ENCODE data around the gene NUDT7. TPM values are rescaled to one million over a fixed set of nuclear protein-coding genes. Genes with fewer than 3 reads are reported as not detected.

Gene NUDT7
- total and polyA plus RNA-seq, 5 donors from 2014 or later, result 4.8 to 21.6 (median 19.3) TPM

- H3K9me3 Mint-ChIP-seq, result peaks cover 0 to 2% (median 0%) of the 10 kb centered on the region in 7 donors
- H3K4me3 Mint-ChIP-seq, result no peak overlapping the region
- no peaks in the 10 kb centered on the region for H3K4me1 Mint-ChIP-seq
- no peak overlapping the region for H3K27ac Mint-ChIP-seq
- Histone ChIP-seq H3K36me3 (ENCODE audit: control insufficient read depth, insufficient read depth, low read length) (no peaks in the 10 kb centered on the region), H3K4me1 (ENCODE audit: control insufficient read depth, insufficient read depth, low read length, poor library complexity, severe bottlenecking) (no peaks in the 10 kb centered on the region), H3K4me3 (ENCODE audit: low read depth, low read length) (no peak overlapping the region), H3K27ac (ENCODE audit: insufficient read depth, low read length, poor library complexity, severe bottlenecking) (no peak overlapping the region), H3K27me3 (ENCODE audit: control insufficient read depth, insufficient read depth, low read length) (no peaks in the 10 kb centered on the region), H3K9me3 (ENCODE audit: control insufficient read depth in 2 of 2, low read length in 2 of 2) (no peaks in the 10 kb centered on the region)
- peaks cover 6% of the 10 kb centered on the region for H3K27me3 Mint-ChIP-seq
- no peak for DNase-seq
- ATAC-seq (ENCODE audit: low read depth in 2 of 2), result no peak
- H3K36me3 Mint-ChIP-seq, result no peaks in the 10 kb centered on the region
These were observed 39.9 kb downstream of the NUDT7 start for GRCh38 chr16:77762262-77762661.

DNA sequence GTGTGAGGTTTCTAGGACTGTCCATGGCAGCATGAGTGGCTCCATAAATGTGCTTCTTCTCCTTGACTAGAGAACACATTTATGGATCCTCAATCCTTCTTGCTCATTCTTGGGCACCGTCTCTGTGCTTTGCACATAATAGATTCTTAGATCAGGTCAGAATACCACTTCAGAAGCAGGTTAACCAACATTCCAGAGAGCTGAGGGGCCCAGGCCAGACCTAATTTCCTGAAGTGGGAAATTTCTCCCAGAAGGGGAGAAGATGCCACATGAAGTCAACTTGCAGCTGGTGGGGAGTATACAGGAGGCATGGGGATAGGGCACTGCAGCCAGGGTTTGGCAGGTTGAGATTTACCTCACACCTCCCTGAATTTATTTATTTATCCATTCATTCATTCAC, 41.7 kb downstream of the NUDT7 start:
- Mint-ChIP-seq H3K36me3 (no peaks in the 10 kb centered on the region), H3K27me3 (peaks cover 6% of the 10 kb centered on the region), H3K4me3 (no peak overlapping the region), H3K27ac (no peak overlapping the region), H3K4me1 (no peaks in the 10 kb centered on the region), H3K9me3 (peaks cover 0 to 2% (median 0%) of the 10 kb centered on the region in 7 donors)
- no peaks in the 10 kb centered on the region for H3K27me3 ChIP-seq (ENCODE audit: control insufficient read depth, insufficient read depth, low read length)
- no peaks in the 10 kb centered on the region for H3K4me1 ChIP-seq (ENCODE audit: control insufficient read depth, insufficient read depth, low read length, poor library complexity, severe bottlenecking)
- no peak overlapping the region for H3K4me3 ChIP-seq (ENCODE audit: low read depth, low read length)
- ATAC-seq (ENCODE audit: low read depth in 2 of 2) (no peak), DNase-seq (no peak)
- no peak overlapping the region for H3K27ac ChIP-seq (ENCODE audit: insufficient read depth, low read length, poor library complexity, severe bottlenecking)
- H3K9me3 ChIP-seq (ENCODE audit: control insufficient read depth in 2 of 2, low read length in 2 of 2), result no peaks in the 10 kb centered on the region
- H3K36me3 ChIP-seq (ENCODE audit: control insufficient read depth, insufficient read depth, low read length), result no peaks in the 10 kb centered on the region

- no peaks in the 10 kb centered on the region for H3K4me1 Mint-ChIP-seq
- peaks cover 6% of the 10 kb centered on the region for H3K27me3 Mint-ChIP-seq
- ATAC-seq (ENCODE audit: low read depth in 2 of 2) (no peak), DNase-seq (no peak)
- no peak overlapping the region for H3K27ac Mint-ChIP-seq
- no peaks in the 10 kb centered on the region for H3K36me3 ChIP-seq (ENCODE audit: control insufficient read depth, insufficient read depth, low read length)
- no peaks in the 10 kb centered on the region for H3K36me3 Mint-ChIP-seq
- no peaks in the 10 kb centered on the region for H3K4me1 ChIP-seq (ENCODE audit: control insufficient read depth, insufficient read depth, low read length, poor library complexity, severe bottlenecking)
- no peak overlapping the region for H3K27ac ChIP-seq (ENCODE audit: insufficient read depth, low read length, poor library complexity, severe bottlenecking)
- peaks cover 0 to 2% (median 0%) of the 10 kb centered on the region in 7 donors for H3K9me3 Mint-ChIP-seq
- H3K4me3 ChIP-seq (ENCODE audit: low read depth, low read length), result no peak overlapping the region
- no peaks in the 10 kb centered on the region for H3K27me3 ChIP-seq (ENCODE audit: control insufficient read depth, insufficient read depth, low read length)
- H3K4me3 Mint-ChIP-seq, result no peak overlapping the region
- H3K9me3 ChIP-seq (ENCODE audit: control insufficient read depth in 2 of 2, low read length in 2 of 2), result no peaks in the 10 kb centered on the region
These were observed 44.9 kb downstream of the NUDT7 start for GRCh38 chr16:77767211-77767610.

GRCh38 chr16:77767826-77768225, 45.5 kb downstream of the NUDT7 start:
- Mint-ChIP-seq H3K4me1 (no peaks in the 10 kb centered on the region), H3K27me3 (peaks cover 6% of the 10 kb centered on the region), H3K36me3 (no peaks in the 10 kb centered on the region), H3K9me3 (peaks cover 0 to 2% (median 0%) of the 10 kb centered on the region in 7 donors), H3K27ac (no peak overlapping the region), H3K4me3 (no peak overlapping the region)
- no peaks in the 10 kb centered on the region for H3K27me3 ChIP-seq (ENCODE audit: control insufficient read depth, insufficient read depth, low read length)
- no peaks in the 10 kb centered on the region for H3K36me3 ChIP-seq (ENCODE audit: control insufficient read depth, insufficient read depth, low read length)
- no peaks in the 10 kb centered on the region for H3K4me1 ChIP-seq (ENCODE audit: control insufficient read depth, insufficient read depth, low read length, poor library complexity, severe bottlenecking)
- DNase-seq (no peak), ATAC-seq (ENCODE audit: low read depth in 2 of 2) (no peak)
- H3K27ac ChIP-seq (ENCODE audit: insufficient read depth, low read length, poor library complexity, severe bottlenecking), result no peak overlapping the region
- H3K9me3 ChIP-seq (ENCODE audit: control insufficient read depth in 2 of 2, low read length in 2 of 2), result no peaks in the 10 kb centered on the region
- H3K4me3 ChIP-seq (ENCODE audit: low read depth, low read length), result no peak overlapping the region

GRCh38 chr16:77775911-77776909, 53.9 kb downstream of the NUDT7 start:
- H3K9me3 Mint-ChIP-seq, result peaks cover 0 to 2% (median 0%) of the 10 kb centered on the region in 7 donors
- ATAC-seq (ENCODE audit: low read depth in 2 of 2) (no peak), DNase-seq (no peak)
- Histone ChIP-seq H3K27me3 (ENCODE audit: control insufficient read depth, insufficient read depth, low read length) (no peaks in the 10 kb centered on the region), H3K27ac (ENCODE audit: insufficient read depth, low read length, poor library complexity, severe bottlenecking) (no peak overlapping the region), H3K9me3 (ENCODE audit: control insufficient read depth in 2 of 2, low read length in 2 of 2) (no peaks in the 10 kb centered on the region), H3K4me3 (ENCODE audit: low read depth, low read length) (no peak overlapping the region), H3K36me3 (ENCODE audit: control insufficient read depth, insufficient read depth, low read length) (no peaks in the 10 kb centered on the region), H3K4me1 (ENCODE audit: control insufficient read depth, insufficient read depth, low read length, poor library complexity, severe bottlenecking) (no peaks in the 10 kb centered on the region)
- no peak overlapping the region for H3K4me3 Mint-ChIP-seq
- peak overlapping the region in 1 of 3 donors; percentile 31 for H3K27ac Mint-ChIP-seq
- peaks cover 9% of the 10 kb centered on the region for H3K27me3 Mint-ChIP-seq
- no peaks in the 10 kb centered on the region for H3K4me1 Mint-ChIP-seq
- no peaks in the 10 kb centered on the region for H3K36me3 Mint-ChIP-seq

DNA sequence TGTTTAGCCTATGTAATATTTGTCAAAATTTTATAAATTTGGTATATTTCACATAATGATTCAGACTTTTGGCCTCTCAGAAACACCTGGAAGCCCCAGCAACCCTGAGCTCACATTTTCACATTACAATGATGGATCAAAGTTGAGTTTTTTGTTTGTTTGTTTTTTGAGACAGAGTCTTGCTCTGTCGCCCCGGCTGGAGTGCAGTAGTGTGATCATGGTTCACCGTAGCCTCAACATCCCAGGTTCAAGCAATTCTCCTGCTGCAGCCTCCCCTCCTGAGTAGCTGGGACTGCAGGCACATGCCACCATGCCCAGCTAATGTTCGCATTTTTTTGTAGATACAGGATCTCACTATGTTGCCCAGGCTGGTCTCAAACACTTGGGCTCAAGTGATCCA, 55.4 kb downstream of the NUDT7 start:
- Histone ChIP-seq H3K27me3 (ENCODE audit: control insufficient read depth, insufficient read depth, low read length) (no peaks in the 10 kb centered on the region), H3K27ac (ENCODE audit: insufficient read depth, low read length, poor library complexity, severe bottlenecking) (no peak overlapping the region), H3K9me3 (ENCODE audit: control insufficient read depth in 2 of 2, low read length in 2 of 2) (no peaks in the 10 kb centered on the region), H3K36me3 (ENCODE audit: control insufficient read depth, insufficient read depth, low read length) (no peaks in the 10 kb centered on the region), H3K4me1 (ENCODE audit: control insufficient read depth, insufficient read depth, low read length, poor library complexity, severe bottlenecking) (no peaks in the 10 kb centered on the region), H3K4me3 (ENCODE audit: low read depth, low read length) (no peak overlapping the region)
- no peak overlapping the region for H3K4me3 Mint-ChIP-seq
- ATAC-seq (ENCODE audit: low read depth in 2 of 2) (no peak), DNase-seq (no peak)
- H3K9me3 Mint-ChIP-seq, result peaks cover 0 to 2% (median 0%) of the 10 kb centered on the region in 7 donors
- H3K27me3 Mint-ChIP-seq, result peaks cover 14% of the 10 kb centered on the region
- no peaks in the 10 kb centered on the region for H3K4me1 Mint-ChIP-seq
- no peaks in the 10 kb centered on the region for H3K36me3 Mint-ChIP-seq
- no peak overlapping the region for H3K27ac Mint-ChIP-seq

GRCh38 chr16:77780378-77780837, 58.1 kb downstream of the NUDT7 start:
- Histone ChIP-seq H3K9me3 (ENCODE audit: control insufficient read depth in 2 of 2, low read length in 2 of 2) (no peaks in the 10 kb centered on the region), H3K36me3 (ENCODE audit: control insufficient read depth, insufficient read depth, low read length) (no peaks in the 10 kb centered on the region), H3K27me3 (ENCODE audit: control insufficient read depth, insufficient read depth, low read length) (peaks cover under 1% of the 10 kb centered on the region), H3K4me1 (ENCODE audit: control insufficient read depth, insufficient read depth, low read length, poor library complexity, severe bottlenecking) (no peaks in the 10 kb centered on the region), H3K27ac (ENCODE audit: insufficient read depth, low read length, poor library complexity, severe bottlenecking) (no peak overlapping the region), H3K4me3 (ENCODE audit: low read depth, low read length) (no peak overlapping the region)
- ATAC-seq (ENCODE audit: low read depth in 2 of 2) (no peak), DNase-seq (no peak)
- no peaks in the 10 kb centered on the region for H3K4me1 Mint-ChIP-seq
- no peak overlapping the region for H3K4me3 Mint-ChIP-seq
- H3K36me3 Mint-ChIP-seq, result no peaks in the 10 kb centered on the region
- H3K27ac Mint-ChIP-seq, result no peak overlapping the region
- H3K9me3 Mint-ChIP-seq, result peaks cover 0 to 2% (median 0%) of the 10 kb centered on the region in 7 donors
- H3K27me3 Mint-ChIP-seq, result peaks cover 14% of the 10 kb centered on the region

Data from CD4-positive, CD25-positive, alpha-beta regulatory T cell (primary cell).